HG03575 (cell line): Measurements from ENCODE around the gene PLBD1.

Source experiments
- ATAC-seq: cut with Tn5 transposase; IDR thresholded peaks from one replicate; pipeline ENCODE4 v1.9.1; 2021; ENCODE audit not compliant: unreplicated experiment, insufficient number of reproducible peaks, low FRiP score; ENCODE audit errors: extremely low read depth

The PLBD1 gene, protein sequence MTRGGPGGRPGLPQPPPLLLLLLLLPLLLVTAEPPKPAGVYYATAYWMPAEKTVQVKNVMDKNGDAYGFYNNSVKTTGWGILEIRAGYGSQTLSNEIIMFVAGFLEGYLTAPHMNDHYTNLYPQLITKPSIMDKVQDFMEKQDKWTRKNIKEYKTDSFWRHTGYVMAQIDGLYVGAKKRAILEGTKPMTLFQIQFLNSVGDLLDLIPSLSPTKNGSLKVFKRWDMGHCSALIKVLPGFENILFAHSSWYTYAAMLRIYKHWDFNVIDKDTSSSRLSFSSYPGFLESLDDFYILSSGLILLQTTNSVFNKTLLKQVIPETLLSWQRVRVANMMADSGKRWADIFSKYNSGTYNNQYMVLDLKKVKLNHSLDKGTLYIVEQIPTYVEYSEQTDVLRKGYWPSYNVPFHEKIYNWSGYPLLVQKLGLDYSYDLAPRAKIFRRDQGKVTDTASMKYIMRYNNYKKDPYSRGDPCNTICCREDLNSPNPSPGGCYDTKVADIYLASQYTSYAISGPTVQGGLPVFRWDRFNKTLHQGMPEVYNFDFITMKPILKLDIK

GRCh38 chr12:14567351-14568162, at the start of gene PLBD1:
TSS of gene PLBD1 (minus strand) at chr12:14567883. CDS start at chr12:14567696, 187 bp downstream.
- ATAC-seq: no peak

DNA sequence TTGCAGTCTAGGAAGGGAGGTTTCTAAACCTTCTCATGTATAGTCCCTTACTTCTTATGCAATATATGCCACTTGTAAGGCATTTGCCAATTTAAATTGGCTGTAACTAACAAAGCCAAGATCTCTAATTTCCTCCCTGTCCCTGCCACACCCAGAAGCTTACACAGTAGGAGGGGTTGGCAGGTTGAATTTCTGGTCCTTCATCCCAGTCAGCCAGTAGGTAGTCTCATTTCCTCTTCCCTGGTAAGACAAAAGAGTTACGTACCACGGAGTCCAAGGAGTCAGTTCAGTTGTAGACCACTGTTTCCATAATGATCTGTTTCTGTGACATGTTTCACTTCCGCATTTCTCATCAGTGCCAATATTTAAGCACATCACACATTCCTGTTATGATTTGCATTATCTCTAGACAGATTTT, 47.0 kb upstream of the PLBD1 start:
- peak; percentile 29 for ATAC-seq

DNA sequence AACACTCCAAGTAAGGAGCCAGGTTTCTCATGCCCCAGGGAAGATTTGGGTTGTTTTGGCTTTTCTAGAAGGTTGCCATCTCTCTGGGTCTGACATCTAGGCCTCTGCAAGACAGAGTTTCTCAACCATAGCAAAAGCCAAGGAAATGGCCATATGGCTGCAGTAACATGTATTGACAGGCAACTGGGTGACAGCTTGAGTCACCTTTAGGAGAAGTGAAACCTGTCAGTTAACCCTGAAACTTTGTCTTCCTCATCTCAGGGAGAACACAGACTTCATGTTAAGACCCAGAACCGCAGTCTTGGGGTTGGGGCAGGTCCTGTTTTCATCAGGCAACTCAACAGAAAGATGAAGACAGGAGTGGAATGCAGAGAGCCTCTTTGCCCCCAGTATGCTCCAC, 46.0 kb upstream of the PLBD1 start:
- ATAC-seq: peak; percentile 92

- ATAC-seq: no peak
Measured at GRCh38 chr12:14612898-14613445, 45.3 kb upstream of the PLBD1 start.

DNA sequence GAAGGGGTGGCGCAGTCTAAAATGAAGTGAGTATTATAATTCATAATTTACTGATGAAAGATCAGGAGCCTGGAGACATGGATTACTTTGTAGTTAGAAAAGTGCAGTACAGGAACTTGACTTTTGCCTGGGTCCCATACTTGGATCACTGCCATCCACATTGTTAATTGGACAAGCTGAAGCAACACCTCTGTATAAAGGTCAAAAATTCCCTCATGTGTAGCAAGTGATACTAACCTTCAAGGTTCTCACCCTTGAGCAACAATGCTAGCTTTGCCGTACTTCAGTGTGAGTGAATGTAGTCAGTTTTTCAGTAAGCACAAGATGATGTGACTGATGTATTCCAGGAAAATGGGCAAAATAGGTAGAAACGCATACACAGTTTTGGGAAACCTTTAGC, 44.6 kb upstream of the PLBD1 start:
- ATAC-seq: no peak

- no peak for ATAC-seq
Measured at GRCh38 chr12:14611640-14612203, 44.0 kb upstream of the PLBD1 start.

DNA sequence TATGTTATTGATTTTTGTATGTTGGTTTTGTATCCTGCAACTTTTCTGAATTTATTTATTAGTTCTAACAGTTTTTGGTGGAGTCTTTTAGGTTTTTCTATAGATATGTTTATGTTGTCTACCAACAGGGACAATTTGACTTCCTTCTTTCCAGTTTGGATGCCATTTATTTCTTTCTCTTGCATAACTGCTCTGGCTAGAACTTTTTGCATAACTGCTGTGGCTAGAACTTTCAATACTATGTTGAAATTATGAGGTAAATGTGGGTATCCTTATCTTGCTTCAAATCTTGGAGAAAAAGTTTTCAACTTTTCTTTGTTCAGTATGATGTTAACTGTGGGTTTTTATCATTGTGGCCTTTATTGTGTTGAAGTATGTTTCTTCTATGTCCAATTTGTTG, 39.9 kb upstream of the PLBD1 start:
- ATAC-seq: no peak

DNA sequence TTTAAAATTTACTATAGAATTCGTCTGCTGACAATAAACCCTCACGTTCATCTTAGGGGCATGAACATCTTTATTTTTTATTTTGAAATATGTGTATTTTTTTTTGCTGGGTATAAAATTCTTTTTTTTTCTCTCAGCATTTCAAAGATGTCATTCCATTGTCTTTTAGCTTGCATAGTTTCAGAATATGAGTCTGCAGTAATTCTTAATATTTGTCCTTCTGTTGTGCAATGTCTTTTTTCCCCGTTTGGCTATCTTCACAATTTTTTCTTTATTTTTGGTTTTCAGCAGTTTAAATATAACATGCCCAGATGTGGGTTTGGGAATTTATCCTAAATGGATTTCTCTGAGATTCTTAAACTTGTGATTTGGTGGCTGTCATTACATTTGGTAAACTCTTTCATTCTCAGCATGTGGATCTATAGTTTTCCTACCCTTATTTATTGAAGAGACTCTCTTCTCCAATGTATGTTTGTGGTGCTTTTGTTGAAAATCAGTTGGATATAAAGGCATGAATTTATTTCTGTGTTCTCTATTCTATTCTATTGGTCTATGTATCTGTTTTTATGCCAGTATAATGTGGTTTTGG, 37.8 kb upstream of the PLBD1 start:
- no peak for ATAC-seq

- no peak for ATAC-seq
Measured at GRCh38 chr12:14601692-14602478, 34.2 kb upstream of the PLBD1 start.

DNA sequence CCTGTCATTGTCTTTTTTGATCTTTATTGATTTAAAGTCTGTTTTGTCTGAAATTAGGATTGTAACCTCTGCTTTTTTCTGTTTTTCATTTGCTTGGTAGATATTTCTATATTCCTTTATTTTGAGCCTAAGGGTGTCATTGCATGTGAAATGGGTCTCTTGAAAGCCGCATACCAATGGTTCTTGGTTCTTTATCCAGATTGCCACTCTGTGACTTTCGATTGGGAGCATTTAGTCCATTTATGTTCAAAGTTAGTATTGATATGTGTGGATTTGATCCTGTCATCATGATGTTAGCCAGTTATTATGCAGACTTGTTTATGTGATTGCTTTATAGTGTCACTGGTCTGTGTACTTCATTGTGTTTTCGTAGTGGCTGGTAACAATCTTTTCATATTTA, 29.8 kb upstream of the PLBD1 start:
- ATAC-seq: no peak

- no peak for ATAC-seq
Measured at GRCh38 chr12:14591719-14592118, 24.0 kb upstream of the PLBD1 start.

DNA sequence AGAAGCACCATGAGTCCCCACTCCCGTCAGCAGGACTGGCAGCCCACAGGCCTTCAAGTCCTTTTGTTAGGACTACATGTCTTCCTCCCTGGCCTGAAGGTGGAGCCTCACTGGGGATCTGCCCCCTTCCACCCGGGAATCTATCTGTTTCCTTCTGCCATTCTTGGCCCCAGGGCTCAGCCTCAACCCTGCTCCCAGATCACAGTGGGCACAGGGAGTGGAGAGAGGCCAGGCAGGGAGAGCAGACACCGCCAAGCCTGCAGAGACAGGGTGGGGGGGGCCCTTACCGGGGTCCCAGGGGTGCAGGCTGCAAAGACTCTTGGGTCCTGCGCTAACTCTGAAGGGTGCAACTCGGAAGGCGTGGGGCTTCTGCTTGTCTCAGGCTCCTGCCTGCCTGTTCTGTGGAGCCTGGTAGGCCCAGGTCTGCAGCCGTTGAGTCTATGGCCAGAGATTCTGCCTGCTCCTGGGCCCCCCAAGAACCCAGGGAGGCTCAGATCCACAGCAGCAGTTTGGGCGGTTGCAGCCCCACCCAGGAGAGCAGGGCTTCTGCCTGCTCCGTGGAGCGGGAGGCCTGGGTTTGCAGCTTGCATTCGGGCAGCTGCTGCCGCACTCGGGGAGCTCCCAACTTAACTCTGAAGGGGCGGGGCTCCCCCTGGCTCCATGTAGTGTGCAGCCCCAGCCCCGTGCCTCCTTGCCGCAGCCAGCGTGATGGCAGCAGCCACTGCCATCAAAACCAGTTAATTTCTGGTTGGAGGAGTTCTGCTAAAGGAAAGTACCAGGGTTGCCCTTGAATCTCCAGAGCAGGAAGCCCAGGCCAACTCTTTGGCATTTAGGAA, 21.7 kb upstream of the PLBD1 start:
- no peak for ATAC-seq

- ATAC-seq: no peak
Measured at GRCh38 chr12:14588571-14588970, 20.9 kb upstream of the PLBD1 start.

DNA sequence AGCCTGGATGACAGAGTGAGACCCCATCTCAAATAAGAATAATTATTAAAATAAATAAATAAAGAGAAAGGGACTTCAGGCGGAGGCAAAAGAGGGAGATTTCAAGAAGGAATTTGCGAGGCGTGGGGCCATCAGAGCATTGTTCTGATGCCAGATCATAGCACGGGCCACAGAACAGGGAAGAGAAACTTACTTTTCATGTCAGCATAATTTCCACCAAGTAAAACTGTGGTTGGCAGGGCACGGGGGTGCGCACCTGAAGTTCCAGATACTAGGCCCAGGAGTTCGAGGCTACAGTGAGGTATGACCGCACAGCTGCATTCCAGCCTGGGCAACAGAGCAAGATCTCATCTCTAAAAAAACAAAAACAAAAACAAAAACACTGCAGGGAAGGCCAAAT, 11.0 kb upstream of the PLBD1 start:
- ATAC-seq: no peak

DNA sequence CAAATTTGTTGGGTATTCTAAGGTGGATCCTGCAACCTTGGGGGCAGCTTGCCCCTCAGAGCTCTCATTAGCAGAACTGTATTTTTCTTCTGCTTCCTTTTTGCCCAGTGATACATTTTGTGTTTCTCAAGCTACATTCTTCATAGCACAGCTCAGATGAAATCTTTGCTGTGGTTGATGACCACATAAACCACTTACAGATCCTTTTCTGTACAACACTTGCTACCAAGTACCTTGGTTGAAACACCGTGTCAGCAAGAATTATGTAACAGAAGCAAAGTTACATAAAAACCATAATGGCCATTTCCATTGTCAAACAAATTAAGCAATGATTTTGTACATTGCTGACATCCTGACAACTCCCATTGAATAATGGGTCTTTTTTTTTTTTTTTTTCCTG, 9.7 kb upstream of the PLBD1 start:
- no peak for ATAC-seq

DNA sequence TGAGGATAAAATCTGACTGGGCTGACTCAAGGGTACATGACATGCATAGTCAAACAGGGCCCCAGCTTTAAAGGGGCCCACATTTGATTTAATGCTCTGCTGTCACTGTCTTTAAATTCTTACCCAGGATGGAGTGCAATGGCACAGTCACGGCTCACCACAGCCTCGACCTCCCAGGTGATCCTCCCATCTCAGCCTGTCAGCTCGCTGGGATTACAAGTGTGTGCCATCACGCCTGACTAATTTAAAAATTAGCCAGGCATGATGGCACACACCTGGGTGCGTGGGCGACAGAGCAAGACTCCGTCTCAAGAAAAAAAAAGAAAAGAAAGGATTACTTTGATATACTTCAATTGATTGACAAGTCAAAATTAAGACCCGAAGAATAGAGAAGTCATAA, 9.2 kb upstream of the PLBD1 start:
- no peak for ATAC-seq

- ATAC-seq: no peak
Measured at GRCh38 chr12:14575585-14575984, 7.9 kb upstream of the PLBD1 start.

GRCh38 chr12:14573118-14573517, 5.4 kb upstream of the PLBD1 start:
- no peak for ATAC-seq
